HG02798 (cell line): ENCODE measurements around the gene FN3KRP.

Experiments
- ATAC-seq: cut with Tn5 transposase; IDR thresholded peaks from one replicate; pipeline ENCODE4 v1.9.1; 2021; ENCODE audit warnings: mild to moderate bottlenecking; ENCODE audit not compliant: unreplicated experiment, poor library complexity

FN3KRP gene

GRCh38 chr17:82703935-82704865 lies 12.3 kb upstream of the FN3KRP start:
- no peak for ATAC-seq

GRCh38 chr17:82704886-82705285 lies 11.6 kb upstream of the FN3KRP start:
- no peak for ATAC-seq

DNA sequence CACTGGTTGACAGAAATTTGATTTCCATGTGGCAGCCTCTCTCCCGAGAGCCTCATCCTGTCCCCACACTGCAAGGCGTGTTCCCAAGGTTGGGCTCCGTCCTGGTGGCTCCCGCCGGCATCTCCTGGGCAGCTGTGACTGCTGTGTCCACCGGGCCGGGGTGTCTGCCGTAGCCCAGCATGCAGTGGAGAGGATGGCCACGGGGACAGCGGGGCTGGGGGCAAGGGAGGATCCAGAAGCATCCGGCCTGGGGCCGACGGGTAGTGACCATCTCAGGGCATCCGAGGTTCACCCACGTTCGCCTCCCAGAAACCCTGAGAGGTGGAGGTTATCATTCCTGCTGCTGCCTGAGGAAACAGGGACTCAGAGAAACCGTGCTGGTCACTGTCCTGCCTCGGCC lies 10.8 kb upstream of the FN3KRP start:
- no peak for ATAC-seq

DNA sequence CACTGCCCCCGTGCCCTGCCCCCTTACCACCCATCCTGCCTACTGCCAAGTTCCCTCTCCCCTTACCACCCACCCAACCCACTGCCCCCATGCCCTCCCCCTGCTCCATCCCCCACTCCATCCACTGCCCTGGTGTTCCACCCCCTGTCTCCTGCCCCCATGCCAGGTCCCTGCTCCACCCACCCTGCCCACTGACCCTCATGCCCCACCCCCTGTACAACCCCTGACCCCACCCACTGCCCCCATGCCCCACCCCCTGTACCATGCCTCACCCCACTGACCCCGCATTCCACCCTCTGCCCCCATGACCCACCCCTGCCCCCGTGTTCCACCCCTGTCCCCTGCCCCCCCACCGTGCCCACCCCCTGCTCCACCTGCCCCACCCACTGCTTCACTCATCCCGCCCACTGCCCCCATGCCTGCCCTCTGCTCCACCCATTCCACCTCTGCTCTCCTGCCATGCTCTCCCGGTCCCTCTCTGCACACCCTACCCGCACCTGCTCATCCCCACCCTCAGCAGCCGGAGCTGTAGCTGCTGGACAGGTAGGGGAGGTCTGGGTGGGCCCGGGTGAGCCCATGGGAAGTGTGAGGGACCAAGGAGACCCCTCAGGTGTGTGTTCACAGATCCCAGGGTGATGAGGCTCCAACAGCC lies 7.4 kb upstream of the FN3KRP start:
- no peak for ATAC-seq

DNA sequence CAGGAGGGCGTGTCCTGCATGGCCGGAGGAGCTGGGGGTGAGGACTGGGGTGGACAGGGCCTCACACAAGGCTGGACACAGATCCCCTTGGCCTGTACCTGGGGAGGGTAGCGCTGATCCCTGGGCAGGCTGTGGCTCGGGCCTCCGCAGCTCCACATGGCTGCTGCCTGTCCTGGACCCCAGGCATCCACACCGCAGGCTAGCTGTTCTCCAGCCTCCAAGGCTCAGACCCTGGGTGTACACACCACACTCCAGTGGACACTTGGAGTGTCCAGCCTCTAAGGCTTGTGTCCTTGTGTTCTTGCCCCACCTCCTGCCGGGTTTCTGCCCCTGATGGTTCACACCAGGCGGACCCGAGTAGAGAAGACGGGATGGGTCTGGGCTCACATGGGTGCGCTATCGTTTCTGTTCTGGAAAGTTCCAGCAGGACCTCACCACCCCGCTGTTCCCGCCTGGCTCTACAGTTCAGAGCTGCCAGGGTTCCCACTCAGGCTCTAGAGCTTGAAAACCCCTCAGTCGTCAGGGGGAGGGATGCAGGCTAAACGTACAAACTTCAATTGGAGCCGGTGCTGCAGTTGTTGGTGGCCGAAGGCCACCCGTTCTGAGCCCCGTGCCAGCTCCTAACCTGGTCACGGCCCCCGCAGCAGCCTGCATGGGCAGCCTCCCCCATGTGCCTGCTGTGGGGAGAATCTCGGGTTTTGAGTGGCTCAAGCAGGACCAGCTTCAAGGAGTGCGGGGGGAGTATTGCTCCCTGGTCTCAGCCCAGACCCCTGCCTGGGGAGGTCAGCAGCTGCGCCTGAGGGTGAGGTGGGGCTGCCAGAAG lies 6.6 kb upstream of the FN3KRP start:
- no peak for ATAC-seq

DNA sequence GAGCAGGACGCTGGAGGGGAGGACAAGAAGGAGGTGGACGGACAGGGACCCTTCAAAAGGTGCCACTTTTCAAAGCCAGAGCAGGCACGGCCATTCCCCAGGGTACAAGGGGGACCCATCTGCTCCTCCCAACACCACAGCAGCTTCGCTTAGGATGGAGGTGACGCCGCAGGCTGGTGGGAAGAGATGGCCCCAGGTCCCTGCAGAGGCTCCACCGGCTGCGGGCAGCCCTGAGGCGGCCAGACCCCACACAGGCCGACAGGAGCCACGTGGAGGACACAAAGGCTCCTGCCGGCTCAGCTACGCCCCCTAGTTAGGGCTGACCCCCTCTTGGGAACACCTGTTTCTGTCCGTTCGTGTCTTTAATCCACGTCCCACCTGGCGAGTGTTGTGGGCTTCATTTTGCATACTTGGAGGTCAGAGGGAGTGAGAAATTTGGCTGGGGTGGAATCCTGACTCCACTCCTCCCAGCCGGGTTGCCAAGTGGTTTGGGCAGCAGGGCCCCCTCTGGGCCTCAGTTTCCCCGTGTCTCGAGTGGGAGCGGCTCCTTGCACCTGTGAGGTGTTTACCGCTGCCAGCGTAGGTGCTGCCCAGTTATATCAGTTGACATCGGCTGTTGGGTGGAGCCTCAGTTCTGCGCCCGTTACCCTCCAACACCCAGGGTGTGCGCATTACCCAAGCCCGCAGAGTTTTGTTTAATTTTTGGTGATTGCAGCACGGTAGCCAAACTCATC lies 5.8 kb upstream of the FN3KRP start:
- no peak for ATAC-seq

- ATAC-seq, result no peak
These were observed 3.3 kb upstream of the FN3KRP start for GRCh38 chr17:82713071-82713723.

DNA sequence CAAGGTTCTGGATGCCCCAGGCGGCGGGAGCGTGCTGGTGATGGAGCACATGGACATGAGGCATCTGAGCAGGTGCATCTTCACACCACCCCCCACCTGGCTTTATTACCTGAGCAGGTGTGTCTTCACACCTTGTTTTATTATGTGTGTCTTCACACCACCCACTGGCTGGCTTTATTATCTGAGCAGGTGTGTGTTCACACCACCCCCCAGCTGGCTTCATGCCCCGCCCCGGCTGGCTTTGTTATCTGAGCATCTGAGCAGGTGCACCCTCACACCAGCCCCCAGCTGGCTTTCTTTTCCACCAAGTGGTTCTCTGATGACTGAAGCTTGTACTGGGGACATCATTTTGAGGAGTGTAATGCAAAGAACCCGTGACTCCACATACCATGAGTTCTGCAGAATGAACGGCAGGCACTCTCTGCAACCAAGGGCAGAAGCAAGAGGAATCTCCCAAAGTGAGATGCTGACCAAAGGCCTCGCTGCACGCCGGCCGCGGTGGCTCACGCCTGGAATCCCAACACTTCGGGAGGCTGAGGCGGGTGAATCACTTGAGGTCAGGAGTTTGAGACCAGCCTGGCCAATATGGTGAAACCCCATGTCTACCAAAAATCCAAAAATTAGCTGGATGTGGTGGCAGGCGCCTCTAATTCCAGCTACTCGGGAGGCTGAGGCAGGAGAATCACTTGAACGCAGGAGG lies 2.6 kb downstream of the FN3KRP start:
- no peak for ATAC-seq

- no peak for ATAC-seq
These were observed 3.7 kb downstream of the FN3KRP start for GRCh38 chr17:82720204-82720603.

GRCh38 chr17:82722341-82723013 lies 6.0 kb downstream of the FN3KRP start:
- no peak for ATAC-seq

- no peak for ATAC-seq
These were observed 6.8 kb downstream of the FN3KRP start for GRCh38 chr17:82723169-82723807.

DNA sequence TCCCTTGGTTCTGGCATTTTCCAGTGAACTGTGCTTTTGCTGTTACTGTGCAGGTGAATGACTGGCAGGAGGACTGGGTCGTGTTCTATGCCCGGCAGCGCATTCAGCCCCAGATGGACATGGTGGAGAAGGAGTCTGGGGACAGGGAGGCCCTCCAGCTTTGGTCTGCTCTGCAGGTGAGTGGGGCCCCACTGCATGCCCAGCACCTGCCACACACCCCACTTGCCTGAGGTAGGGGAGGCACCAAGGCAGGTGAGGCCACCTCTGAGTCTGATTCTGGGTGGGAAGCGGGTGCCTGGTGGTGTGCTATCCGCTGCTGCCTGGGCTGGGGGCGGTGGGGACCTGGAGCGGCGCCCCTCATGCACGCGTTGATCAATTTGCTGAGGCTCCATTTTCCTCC lies 9.9 kb downstream of the FN3KRP start:
- ATAC-seq, result no peak

DNA sequence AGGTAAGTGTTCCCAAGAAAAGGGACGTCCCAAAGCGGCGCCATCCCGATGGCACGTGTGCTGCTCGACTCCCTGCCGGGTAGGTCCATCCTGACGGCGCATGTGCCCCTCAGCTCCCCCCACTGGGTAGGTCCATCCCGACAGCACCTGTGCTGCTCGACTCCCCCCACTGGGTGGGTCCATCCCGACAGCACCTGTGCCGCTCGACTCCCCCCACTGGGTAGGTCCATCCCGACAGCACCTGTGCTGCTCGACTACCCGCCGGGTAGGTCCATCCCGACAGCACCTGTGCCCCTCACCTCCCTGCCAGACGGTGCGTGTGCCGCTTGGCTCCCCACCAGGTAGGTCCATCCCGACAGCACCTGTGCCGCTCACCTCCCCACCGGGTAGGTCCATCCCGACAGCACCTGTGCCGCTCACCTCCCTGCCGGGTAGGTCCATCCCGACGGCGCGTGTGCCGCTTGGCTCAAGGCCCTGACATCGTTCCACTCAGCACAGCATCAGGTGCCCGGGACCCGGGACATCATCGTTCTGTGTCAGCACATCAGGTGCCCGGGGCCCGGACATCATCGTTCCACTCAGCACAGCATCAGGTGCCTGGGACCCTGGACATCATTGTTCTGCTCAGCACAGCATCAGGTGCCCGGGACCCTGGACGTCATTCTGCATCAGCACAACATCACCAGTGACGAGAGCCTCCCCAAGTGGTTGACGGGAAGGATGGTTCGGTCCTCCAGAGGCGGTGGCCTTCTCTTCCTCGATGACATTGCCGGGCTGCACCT lies 13.2 kb downstream of the FN3KRP start:
- no peak for ATAC-seq

DNA sequence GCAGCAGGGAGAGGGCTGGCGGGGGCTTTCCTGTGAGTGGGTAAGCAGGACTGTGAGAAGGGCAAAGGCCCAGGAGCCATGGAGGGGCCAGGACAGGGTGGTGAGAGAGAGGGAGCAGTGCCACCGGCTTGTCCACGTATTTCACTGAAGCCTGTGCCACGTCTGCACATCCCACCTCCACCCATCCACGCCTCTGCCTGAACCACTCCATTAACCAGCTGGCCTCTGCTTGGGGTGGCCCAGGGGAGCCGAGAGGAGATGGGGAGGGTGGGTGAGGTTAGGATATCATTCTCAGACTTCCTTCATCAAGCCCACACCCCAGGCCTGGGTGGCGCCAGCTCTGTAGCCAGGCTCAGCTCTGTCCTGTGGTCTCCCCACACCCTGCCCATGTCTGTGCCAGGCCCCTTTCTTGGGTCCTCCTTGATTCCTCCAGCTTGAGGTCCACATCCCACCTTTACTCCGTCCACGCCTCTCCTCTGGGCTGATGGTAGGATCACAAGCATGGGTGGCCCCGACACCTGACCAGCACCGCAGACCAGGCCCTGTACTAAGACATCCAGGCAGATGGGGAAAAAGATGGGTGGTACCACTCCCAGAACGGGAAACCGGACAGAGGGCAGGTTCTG lies 15.7 kb downstream of the FN3KRP start:
- no peak for ATAC-seq

DNA sequence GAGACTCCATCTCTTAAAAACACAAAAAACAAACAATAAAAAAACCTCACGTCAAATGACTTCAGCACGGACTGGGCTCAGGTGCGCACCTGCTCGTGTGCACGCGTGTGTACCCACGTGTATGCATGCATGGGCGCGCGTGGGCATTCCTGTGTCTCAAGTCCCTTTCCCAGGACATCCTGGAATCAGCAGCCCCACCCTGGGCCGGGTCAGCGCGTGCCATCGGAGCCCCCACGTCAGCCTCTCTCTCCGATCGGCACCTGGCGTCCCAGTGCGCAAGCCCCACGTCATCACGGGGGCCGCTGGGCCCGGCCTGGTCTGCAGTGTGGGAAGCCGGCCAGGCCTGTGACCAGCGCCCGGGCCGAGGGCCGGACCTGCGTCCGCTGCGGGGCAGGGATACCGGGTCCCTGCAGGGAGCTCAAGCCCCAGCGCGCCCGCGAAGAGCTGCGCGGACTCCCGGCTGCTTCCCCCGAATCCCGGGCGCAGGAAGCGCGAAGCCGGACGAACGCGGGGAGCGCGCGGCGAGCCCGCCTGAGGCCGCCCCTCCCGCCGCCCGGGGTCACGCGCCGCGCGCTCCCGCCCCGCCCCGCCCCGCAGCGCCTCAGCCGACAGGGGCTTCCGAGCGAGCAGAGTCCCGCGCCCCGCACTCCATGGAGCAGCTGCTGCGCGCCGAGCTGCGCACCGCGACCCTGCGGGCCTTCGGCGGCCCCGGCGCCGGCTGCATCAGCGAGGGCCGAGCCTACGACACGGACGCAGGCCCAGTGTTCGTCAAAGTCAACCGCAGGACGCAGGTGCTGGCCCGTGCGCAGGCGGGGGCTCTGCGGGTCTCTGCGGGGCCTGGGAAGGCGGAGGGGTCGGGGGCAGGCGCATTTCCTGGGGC lies 18.7 kb downstream of the FN3KRP start, which contains the start of gene FN3K:
FN3K (plus strand) TSS at position 629 of the 880 bp plus-strand sequence; CDS start at position 651, 22 bp downstream.
- ATAC-seq, result no peak
